Measurements from ENCODE around the gene PRDM12. TPM values are rescaled to one million over a fixed set of nuclear protein-coding genes. Genes with fewer than 3 reads are reported as not detected.

The PRDM12 gene
- total RNA-seq, 2 donors from 2014 or later = not detected

DNA sequence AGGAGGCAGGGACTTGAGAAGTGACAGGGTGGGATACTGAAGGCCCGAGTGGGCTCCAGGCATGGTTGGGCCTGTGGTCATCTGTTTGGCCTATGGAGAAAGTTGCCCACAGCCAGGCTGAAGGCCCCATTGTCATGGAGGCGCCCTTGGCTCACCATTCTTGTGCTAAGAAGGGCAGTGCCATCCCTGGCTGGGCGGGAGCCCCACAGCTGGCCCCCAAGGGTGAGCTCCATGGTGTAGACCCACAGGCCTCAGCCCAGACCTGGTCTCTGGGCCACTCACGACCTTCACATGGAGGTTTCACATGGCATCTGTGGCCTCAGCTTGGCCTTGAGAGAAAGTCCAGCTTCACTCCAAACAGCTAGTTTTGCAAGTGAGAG, 34.3 kb upstream of the PRDM12 start:
- H3K27ac ChIP-seq = no peak overlapping the region
- TF ChIP-seq, protein P1, sequence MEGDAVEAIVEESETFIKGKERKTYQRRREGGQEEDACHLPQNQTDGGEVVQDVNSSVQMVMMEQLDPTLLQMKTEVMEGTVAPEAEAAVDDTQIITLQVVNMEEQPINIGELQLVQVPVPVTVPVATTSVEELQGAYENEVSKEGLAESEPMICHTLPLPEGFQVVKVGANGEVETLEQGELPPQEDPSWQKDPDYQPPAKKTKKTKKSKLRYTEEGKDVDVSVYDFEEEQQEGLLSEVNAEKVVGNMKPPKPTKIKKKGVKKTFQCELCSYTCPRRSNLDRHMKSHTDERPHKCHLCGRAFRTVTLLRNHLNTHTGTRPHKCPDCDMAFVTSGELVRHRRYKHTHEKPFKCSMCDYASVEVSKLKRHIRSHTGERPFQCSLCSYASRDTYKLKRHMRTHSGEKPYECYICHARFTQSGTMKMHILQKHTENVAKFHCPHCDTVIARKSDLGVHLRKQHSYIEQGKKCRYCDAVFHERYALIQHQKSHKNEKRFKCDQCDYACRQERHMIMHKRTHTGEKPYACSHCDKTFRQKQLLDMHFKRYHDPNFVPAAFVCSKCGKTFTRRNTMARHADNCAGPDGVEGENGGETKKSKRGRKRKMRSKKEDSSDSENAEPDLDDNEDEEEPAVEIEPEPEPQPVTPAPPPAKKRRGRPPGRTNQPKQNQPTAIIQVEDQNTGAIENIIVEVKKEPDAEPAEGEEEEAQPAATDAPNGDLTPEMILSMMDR (IDR thresholded peaks at IDR 0.05) = no peak
- no peak for TF ChIP-seq POLR2A (IDR thresholded peaks at IDR 0.05)
- intact Hi-C loops (cut with DNase I) = no loop called here
- no peaks in the 10 kb centered on the region for H3K4me1 ChIP-seq
- WGBS, 2 donors = 85 to 91% methylated on average over 4 of the region's 4 CpGs
- H3K9me3 ChIP-seq = no peaks in the 10 kb centered on the region
- DNase-seq (no peak), ATAC-seq (no peak)
- no peaks in the 10 kb centered on the region for H3K27me3 ChIP-seq
- no peak overlapping the region for H3K4me3 ChIP-seq
- H3K36me3 ChIP-seq (replicated peaks in 1 of 2; ENCODE audit: insufficient read depth in 1 of 2, low read depth in 2 of 2) = peaks cover 10 to 34% of the 10 kb centered on the region in 2 donors

DNA sequence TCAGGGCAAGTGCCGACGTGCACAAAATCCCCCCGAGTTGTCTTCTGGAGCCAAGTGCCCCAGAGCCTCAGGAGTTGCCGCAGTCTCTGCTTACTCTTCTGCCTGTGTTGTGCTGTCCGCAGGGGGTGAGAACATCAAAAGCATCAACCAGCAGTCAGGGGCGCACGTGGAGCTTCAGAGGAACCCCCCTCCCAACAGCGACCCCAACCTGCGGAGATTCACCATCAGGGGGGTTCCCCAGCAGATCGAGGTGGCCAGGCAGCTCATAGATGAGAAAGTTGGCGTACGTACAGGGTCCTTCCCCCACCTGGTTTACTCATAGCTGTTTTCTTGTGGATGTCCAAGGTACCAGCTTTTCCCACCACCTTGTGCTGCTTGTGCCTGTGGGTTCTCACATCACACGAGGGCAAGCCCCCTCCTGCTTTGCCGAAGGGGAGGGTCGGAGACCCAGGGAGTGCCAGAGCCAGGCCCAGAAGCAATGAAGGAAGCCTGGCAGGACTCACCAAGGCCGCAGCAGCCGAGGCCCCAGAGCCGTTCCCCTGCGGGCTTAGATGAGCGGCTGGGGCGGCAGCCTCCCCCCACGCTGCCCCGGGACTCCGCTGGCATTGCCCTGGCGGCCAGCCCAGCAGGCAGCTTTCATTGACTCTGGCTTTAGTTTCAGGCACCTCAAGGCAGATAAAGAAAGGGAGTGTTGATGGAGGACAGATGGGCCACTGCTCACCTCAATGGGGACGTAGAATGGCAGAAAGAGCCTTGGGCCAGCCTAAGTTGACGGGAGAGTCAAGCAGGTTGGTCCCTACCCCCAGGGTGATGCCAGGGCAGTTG, 33.7 kb upstream of the PRDM12 start:
- TF ChIP-seq, protein P1 (IDR thresholded peaks at IDR 0.05) = no peak
- no peak for TF ChIP-seq POLR2A (IDR thresholded peaks at IDR 0.05)
- no peaks in the 10 kb centered on the region for H3K27me3 ChIP-seq
- no peak overlapping the region for H3K27ac ChIP-seq
- no peak overlapping the region for H3K4me3 ChIP-seq
- DNase-seq = no peak
- intact Hi-C loops (cut with DNase I) = no loop called here
- peaks cover 10 to 30% of the 10 kb centered on the region in 2 donors for H3K36me3 ChIP-seq (replicated peaks in 1 of 2; ENCODE audit: insufficient read depth in 1 of 2, low read depth in 2 of 2)
- H3K9me3 ChIP-seq = no peaks in the 10 kb centered on the region
- WGBS, 2 donors = 87 to 88% methylated on average over 6 to 27 of the region's 27 CpGs
- ATAC-seq = no peak
- H3K4me1 ChIP-seq = no peaks in the 10 kb centered on the region

DNA sequence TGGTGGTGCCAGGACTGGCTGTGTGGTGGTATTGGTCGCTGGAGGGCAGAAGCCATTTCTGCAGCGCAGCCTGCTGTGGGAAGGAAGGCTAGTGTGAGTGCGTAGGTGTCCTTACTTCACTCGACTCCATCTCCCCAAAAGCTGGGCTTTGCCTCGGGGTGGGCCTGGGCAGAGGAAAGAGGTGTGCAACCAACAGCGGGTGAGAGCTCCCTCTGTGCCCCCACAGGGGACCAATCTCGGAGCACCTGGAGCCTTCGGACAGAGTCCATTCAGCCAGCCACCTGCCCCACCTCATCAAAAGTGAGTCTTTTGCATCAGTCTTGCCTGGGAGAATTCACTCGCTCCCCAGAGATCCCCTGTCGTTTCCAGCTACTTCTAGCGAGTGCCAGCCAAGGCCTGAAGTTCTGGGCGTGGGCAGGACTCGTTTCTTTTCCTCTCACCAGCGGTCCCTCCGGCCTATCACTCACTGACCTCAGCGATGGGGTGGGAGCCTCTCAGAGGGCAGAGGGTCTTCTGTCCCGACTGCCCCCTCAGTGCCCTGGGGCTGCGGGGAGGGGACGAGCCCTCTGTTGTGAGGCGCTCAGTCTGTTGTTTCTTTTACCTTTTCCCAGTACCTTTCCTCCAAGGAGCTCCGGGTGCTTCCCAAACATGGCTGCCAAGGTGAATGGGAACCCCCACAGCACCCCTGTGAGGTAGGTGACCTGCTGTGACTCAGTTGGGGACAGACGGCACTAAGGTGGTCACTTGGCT, 32.9 kb upstream of the PRDM12 start:
- Histone ChIP-seq H3K4me1 (no peaks in the 10 kb centered on the region), H3K27ac (no peak overlapping the region), H3K27me3 (no peaks in the 10 kb centered on the region), H3K4me3 (no peak overlapping the region), H3K9me3 (no peaks in the 10 kb centered on the region), H3K36me3 (replicated peaks in 1 of 2; ENCODE audit: insufficient read depth in 1 of 2, low read depth in 2 of 2) (peaks cover 14 to 32% of the 10 kb centered on the region in 2 donors)
- intact Hi-C loops (cut with DNase I) = no loop called here
- WGBS, 2 donors = 93% methylated on average over 21 to 22 of the region's 22 CpGs
- no peak for DNase-seq
- TF ChIP-seq, protein P1 (IDR thresholded peaks at IDR 0.05) = no peak
- no peak for TF ChIP-seq POLR2A (IDR thresholded peaks at IDR 0.05)
- no peak for ATAC-seq

DNA sequence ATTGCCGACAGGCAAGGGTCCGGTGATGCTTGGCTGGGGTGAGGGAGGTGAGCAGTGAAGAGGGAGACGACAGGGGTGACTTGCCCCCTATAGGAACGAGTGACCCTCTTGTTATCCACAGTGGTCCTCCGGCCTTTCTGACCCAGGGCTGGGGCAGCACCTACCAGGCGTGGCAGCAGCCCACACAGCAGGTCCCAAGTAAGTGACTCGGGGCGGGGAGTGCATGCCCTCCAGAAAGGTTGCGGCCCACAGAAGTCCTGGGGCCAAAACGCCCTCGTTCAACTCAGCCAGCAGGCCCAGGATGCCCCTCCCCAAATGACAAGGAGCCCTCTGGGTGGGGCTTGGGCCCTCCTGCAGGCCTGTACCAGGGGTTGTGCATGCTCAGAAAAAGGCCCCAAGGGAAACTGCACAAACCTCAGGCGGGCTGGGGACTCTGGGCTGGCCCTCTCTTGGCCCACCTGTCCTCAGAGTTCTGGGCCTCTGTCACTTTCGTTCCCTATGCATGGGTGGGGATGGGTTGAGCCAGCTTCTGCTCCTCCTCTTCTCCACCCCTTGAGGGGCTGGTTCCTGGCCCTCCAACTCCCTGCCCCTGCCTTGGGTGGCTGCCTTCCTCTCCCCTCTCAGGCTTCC, 32.2 kb upstream of the PRDM12 start:
- peaks cover 18 to 31% of the 10 kb centered on the region in 2 donors for H3K36me3 ChIP-seq (replicated peaks in 1 of 2; ENCODE audit: insufficient read depth in 1 of 2, low read depth in 2 of 2)
- DNase-seq = no peak

More for the DNA sequence above, 32.2 kb upstream of the PRDM12 start:
- TF ChIP-seq POLR2A (IDR thresholded peaks at IDR 0.05) = no peak
- TF ChIP-seq, protein P1 (IDR thresholded peaks at IDR 0.05) = no peak
- no peaks in the 10 kb centered on the region for H3K4me1 ChIP-seq
- no peaks in the 10 kb centered on the region for H3K9me3 ChIP-seq
- no peak overlapping the region for H3K27ac ChIP-seq
- H3K4me3 ChIP-seq = no peak overlapping the region
- 95% methylated on average over 2 to 13 of the region's 13 CpGs for WGBS, 2 donors
- H3K27me3 ChIP-seq = no peaks in the 10 kb centered on the region
- ATAC-seq = no peak
- intact Hi-C loops (cut with DNase I) = no loop called here
